ENCODE results near the gene RYR1. TPM values are rescaled to one million over a fixed set of nuclear protein-coding genes. Genes with fewer than 3 reads are reported as not detected.

Gene RYR1
- total and polyA plus RNA-seq, 2 of the 8 experiments (the other 6 are each of a cell fraction or from before 2014, with no cell fraction given) = 5.8 to 11.8 TPM

DNA sequence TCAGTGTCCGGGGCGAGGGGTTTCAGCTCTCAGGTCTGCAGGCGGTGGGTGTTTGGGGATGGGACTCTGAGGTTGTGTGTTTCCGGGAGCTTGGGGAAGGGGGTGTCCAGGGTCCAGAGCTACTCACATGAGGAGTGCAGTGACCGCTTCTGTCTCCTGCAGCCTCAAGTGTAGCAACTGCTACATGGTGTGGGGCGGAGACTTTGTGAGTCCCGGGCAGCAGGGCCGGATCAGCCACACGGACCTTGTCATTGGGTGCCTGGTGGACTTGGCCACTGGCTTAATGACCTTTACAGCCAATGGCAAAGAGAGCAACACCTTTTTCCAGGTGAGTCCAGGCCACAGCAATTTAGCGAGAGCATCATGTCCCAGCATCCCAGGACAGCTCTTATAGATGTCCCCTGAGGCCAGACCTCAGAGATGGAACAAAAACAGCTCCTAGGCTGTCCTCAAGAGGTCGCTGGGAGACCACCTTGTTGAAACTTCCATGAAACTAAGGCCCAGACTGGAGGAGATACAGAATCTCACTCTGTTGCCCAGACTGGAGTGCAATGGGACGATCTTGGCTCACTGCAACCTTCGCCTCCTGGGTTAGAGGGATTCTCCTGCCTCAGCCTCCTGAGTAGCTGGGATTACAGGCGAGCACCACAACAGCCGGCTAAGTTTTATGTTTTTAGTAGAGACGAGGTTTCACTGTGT lies 44.9 kb downstream of the RYR1 start:
- no peak overlapping the region for H4K91ac ChIP-seq (replicated peaks; ENCODE audit: insufficient read length, low read length)
- H3K23me2 ChIP-seq (ENCODE audit: low read depth, low read length) = no peaks in the 10 kb centered on the region
- no peak overlapping the region for H3K4me2 ChIP-seq (ENCODE audit: insufficient read depth in 1 of 2, low read depth in 2 of 2, low read length in 2 of 2)
- no peaks in the 10 kb centered on the region for H3K79me1 ChIP-seq (ENCODE audit: low read depth, low read length)
- H3K14ac ChIP-seq (ENCODE audit: insufficient read length) = no peak overlapping the region
- H3K79me2 ChIP-seq (ENCODE audit: control insufficient read depth in 1 of 2, insufficient read depth in 2 of 2, low read length in 2 of 2) = no peaks in the 10 kb centered on the region
- H3K27me3 ChIP-seq (replicated peaks in 1 of 4; ENCODE audit: control insufficient read depth in 3 of 4, extremely low read depth in 1 of 4, insufficient read depth in 3 of 4, low read length in 3 of 4) = no peaks in the 10 kb centered on the region
- H3K9ac ChIP-seq (replicated peaks in 1 of 4; ENCODE audit: extremely low read depth in 1 of 4, low read depth in 3 of 4, low read length in 3 of 4) = no peak overlapping the region
- no peak overlapping the region for H2BK20ac ChIP-seq (ENCODE audit: low read length)
- H3K23ac ChIP-seq (ENCODE audit: insufficient read length) = no peak overlapping the region
- WGBS, 2 experiments (ENCODE audit: extremely low coverage in 1 of 2, insufficient coverage in 1 of 2, insufficient read length in 1 of 2, insufficient replicate concordance in 2 of 2, low coverage in 1 of 2, low lambda C conversion rate in 2 of 2, missing lambda C conversion rate in 1 of 2) = 89% methylated on average over 16 of the region's 16 CpGs; no CpG with 5 or more reads in 1 of the 2 experiments
- no peak overlapping the region for H3K56ac ChIP-seq (replicated peaks; ENCODE audit: insufficient read length, low read depth, low read length)
- H3K18ac ChIP-seq (ENCODE audit: extremely low read depth, low read length) = no peak overlapping the region
- no peak overlapping the region for H2BK5ac ChIP-seq (ENCODE audit: low read depth, low read length)
- no peaks in the 10 kb centered on the region for H3K9me3 ChIP-seq (ENCODE audit: insufficient read depth in 2 of 2, low read depth in 1 of 2, low read length in 1 of 2)
- H3K27ac ChIP-seq (ENCODE audit: low read depth, low read length) = no peak overlapping the region
- H2BK15ac ChIP-seq (ENCODE audit: low read length) = no peak overlapping the region
- ChIA-PET POLR2A (ENCODE audit: partially characterized antibody) (interaction anchor here (0.7 to 2.1 kb wide), 7 partner anchors 9 to 360 kb away, joined by 3 to 8 read pairs (median 4); no protein-coding TSS in a partner anchor), CTCF (ENCODE audit: partially characterized antibody) (interaction anchor here (0.6 to 3.5 kb wide), 19 partner anchors 9 to 218 kb away, joined by 3 to 35 read pairs (median 3); partner anchors contain the start of gene FAM98C)
- H4K5ac ChIP-seq (ENCODE audit: insufficient read length, low read depth, low read length) = no peak overlapping the region
- H4K8ac ChIP-seq (ENCODE audit: extremely low read depth, insufficient read depth, low read length) = no peak overlapping the region
- peaks cover 0 to 2% of the 10 kb centered on the region in 2 experiments for H4K20me1 ChIP-seq (replicated peaks in 1 of 2; ENCODE audit: control insufficient read depth in 1 of 2, insufficient read depth in 2 of 2, low read length in 2 of 2)
- H2BK12ac ChIP-seq (ENCODE audit: low read depth, low read length) = no peak overlapping the region
- no peaks in the 10 kb centered on the region for H3K4me1 ChIP-seq (replicated peaks in 1 of 4; ENCODE audit: control insufficient read depth in 3 of 4, insufficient read depth in 4 of 4, low read length in 3 of 4)
- FAIRE-seq (peak; percentile 58), DNase-seq (ENCODE audit: low read depth in 1 of 2, low spot score in 2 of 2) (no peak)
- no peak overlapping the region for H2BK120ac ChIP-seq (replicated peaks; ENCODE audit: low read depth, low read length)
- peaks cover 5 to 11% (median 7%) of the 10 kb centered on the region in 4 experiments; a peak in 7 of 8 replicates for H3K36me3 ChIP-seq (ENCODE audit: control insufficient read depth in 2 of 4, insufficient read depth in 4 of 4, low read length in 3 of 4)
- no peak overlapping the region for H2AK5ac ChIP-seq (ENCODE audit: low read depth, low read length)
- H3K4ac ChIP-seq (replicated peaks; ENCODE audit: insufficient read length, low read depth, low read length) = no peak overlapping the region
- no peak overlapping the region for H3K4me3 ChIP-seq (ENCODE audit: extremely low read depth in 1 of 4, insufficient read depth in 2 of 4, low read depth in 3 of 4, low read length in 4 of 4)
- no peak overlapping the region for H2AFZ ChIP-seq (ENCODE audit: low read length)
- no peak for TF ChIP-seq SP2 (IDR thresholded peaks at IDR 0.05; ENCODE audit: low read length)
- TF ChIP-seq, protein P1, sequence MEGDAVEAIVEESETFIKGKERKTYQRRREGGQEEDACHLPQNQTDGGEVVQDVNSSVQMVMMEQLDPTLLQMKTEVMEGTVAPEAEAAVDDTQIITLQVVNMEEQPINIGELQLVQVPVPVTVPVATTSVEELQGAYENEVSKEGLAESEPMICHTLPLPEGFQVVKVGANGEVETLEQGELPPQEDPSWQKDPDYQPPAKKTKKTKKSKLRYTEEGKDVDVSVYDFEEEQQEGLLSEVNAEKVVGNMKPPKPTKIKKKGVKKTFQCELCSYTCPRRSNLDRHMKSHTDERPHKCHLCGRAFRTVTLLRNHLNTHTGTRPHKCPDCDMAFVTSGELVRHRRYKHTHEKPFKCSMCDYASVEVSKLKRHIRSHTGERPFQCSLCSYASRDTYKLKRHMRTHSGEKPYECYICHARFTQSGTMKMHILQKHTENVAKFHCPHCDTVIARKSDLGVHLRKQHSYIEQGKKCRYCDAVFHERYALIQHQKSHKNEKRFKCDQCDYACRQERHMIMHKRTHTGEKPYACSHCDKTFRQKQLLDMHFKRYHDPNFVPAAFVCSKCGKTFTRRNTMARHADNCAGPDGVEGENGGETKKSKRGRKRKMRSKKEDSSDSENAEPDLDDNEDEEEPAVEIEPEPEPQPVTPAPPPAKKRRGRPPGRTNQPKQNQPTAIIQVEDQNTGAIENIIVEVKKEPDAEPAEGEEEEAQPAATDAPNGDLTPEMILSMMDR (IDR thresholded peaks at IDR 0.05; ENCODE audit: control extremely low read depth in 1 of 3, insufficient read depth in 1 of 3, low read depth in 1 of 3, low read length in 3 of 3) = peak; percentile 26 to 45 (median 38)
- TF ChIP-seq RAD21 (IDR thresholded peaks at IDR 0.05 in 1 of 2, conservative IDR thresholded peaks at IDR 0.05 in 1 of 2; ENCODE audit: low read depth in 2 of 2, low read length in 2 of 2) = peak; percentile 55 to 70
